Measurements from ENCODE around the gene WDR93. TPM values are rescaled to one million over a fixed set of nuclear protein-coding genes. Genes with fewer than 3 reads are reported as not detected.

WDR93 gene
- total RNA-seq (not detected), polyA plus RNA-seq (0.05 TPM)
- long read RNA-seq, donor 1 = 0 reads
- long read RNA-seq, donor 2 = 0 reads
- long read RNA-seq, donor 3 = 0 reads
- long read RNA-seq, donor 4 = 0 reads

GRCh38 chr15:89690276-89691218, at the start of gene WDR93, which contains the start of gene PEX11A:
WDR93 (plus strand) TSS chr15:89690811; CDS start chr15:89701747, 10,936 bp downstream.
PEX11A (minus strand) TSS chr15:89690754; CDS start chr15:89690632, 122 bp downstream.
- intact Hi-C loops (cut with DNase I) = loop anchor here in 1 of 4 donors (5.0 kb wide), 1 partner anchor 33 kb away; the partner anchor contains the start of gene KIF7
- peak within 1 kb of the TSS; percentile 6 for H3K27ac ChIP-seq (ENCODE audit: low read length)
- H3K27me3 ChIP-seq (ENCODE audit: control insufficient read depth, insufficient read depth) = no peaks in the 10 kb centered on the region
- ATAC-seq (peak; percentile 97), DNase-seq (peak; percentile 86 to 94 (median 94))
- no peaks in the 10 kb centered on the region for H3K4me1 ChIP-seq (ENCODE audit: control insufficient read depth, insufficient read depth, low read length)
- 3% methylated on average over 60 of the region's 60 CpGs for WGBS
- H3K9me3 ChIP-seq (ENCODE audit: control insufficient read depth, low read length) = no peaks in the 10 kb centered on the region
- peak within 1 kb of the TSS; percentile 71 for H3K4me3 ChIP-seq (ENCODE audit: low read length)

GRCh38 chr15:89641053-89641452, 49.6 kb upstream of the WDR93 start:
- peak in 1 of 2 donors; percentile 17 for ATAC-seq
- DNase-seq = no peak
- no peaks in the 10 kb centered on the region for H3K9me3 ChIP-seq (ENCODE audit: control insufficient read depth, low read length)
- H3K27ac ChIP-seq (ENCODE audit: low read length) = no peak overlapping the region
- no peaks in the 10 kb centered on the region for H3K4me1 ChIP-seq (ENCODE audit: control insufficient read depth, insufficient read depth, low read length)
- WGBS = 69% methylated on average over 5 of the region's 5 CpGs
- no peaks in the 10 kb centered on the region for H3K27me3 ChIP-seq (ENCODE audit: control insufficient read depth, insufficient read depth)
- intact Hi-C loops (cut with DNase I) = no loop called here
- no peak overlapping the region for H3K4me3 ChIP-seq (ENCODE audit: low read length)

GRCh38 chr15:89642106-89642505, 48.5 kb upstream of the WDR93 start:
- no peak for DNase-seq
- H3K4me1 ChIP-seq (ENCODE audit: control insufficient read depth, insufficient read depth, low read length) = no peaks in the 10 kb centered on the region
- peak in 1 of 2 donors; percentile 28 for ATAC-seq
- H3K27me3 ChIP-seq (ENCODE audit: control insufficient read depth, insufficient read depth) = no peaks in the 10 kb centered on the region
- no peak overlapping the region for H3K4me3 ChIP-seq (ENCODE audit: low read length)
- 93% methylated on average over 16 of the region's 16 CpGs for WGBS
- H3K27ac ChIP-seq (ENCODE audit: low read length) = no peak overlapping the region
- H3K9me3 ChIP-seq (ENCODE audit: control insufficient read depth, low read length) = no peaks in the 10 kb centered on the region
- intact Hi-C loops (cut with DNase I) = no loop called here

DNA sequence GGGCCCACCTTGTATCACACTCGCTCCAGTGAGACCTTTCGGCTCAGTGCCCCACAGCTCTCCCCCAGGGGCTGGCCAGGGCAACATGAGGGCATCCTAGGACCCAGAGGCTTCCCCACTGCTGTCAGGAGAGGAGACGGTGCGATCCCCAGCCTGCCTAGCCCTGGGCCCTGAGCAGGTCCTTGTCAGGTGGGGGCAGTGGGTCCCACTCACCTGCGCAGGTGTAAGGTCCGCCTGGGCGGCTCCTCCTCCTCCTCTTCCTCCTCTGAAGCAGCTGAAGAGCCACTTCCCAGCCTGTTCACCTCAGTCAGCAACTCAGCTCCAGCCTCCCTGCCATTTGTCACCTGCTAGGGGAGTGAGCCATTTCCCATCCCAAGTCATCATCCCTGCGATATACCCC, 44.9 kb upstream of the WDR93 start:
- intact Hi-C loops (cut with DNase I) = no loop called here
- no peak overlapping the region for H3K27ac ChIP-seq (ENCODE audit: low read length)
- H3K27me3 ChIP-seq (ENCODE audit: control insufficient read depth, insufficient read depth) = no peaks in the 10 kb centered on the region
- no peaks in the 10 kb centered on the region for H3K9me3 ChIP-seq (ENCODE audit: control insufficient read depth, low read length)
- H3K4me1 ChIP-seq (ENCODE audit: control insufficient read depth, insufficient read depth, low read length) = no peaks in the 10 kb centered on the region
- ATAC-seq = peak in 1 of 2 donors; percentile 12
- H3K4me3 ChIP-seq (ENCODE audit: low read length) = no peak overlapping the region
- WGBS = 94% methylated on average over 8 of the region's 8 CpGs
- no peak for DNase-seq

GRCh38 chr15:89646416-89647141, 44.0 kb upstream of the WDR93 start:
- ATAC-seq = peak in 1 of 2 donors; percentile 10
- intact Hi-C loops (cut with DNase I) = no loop called here

DNA sequence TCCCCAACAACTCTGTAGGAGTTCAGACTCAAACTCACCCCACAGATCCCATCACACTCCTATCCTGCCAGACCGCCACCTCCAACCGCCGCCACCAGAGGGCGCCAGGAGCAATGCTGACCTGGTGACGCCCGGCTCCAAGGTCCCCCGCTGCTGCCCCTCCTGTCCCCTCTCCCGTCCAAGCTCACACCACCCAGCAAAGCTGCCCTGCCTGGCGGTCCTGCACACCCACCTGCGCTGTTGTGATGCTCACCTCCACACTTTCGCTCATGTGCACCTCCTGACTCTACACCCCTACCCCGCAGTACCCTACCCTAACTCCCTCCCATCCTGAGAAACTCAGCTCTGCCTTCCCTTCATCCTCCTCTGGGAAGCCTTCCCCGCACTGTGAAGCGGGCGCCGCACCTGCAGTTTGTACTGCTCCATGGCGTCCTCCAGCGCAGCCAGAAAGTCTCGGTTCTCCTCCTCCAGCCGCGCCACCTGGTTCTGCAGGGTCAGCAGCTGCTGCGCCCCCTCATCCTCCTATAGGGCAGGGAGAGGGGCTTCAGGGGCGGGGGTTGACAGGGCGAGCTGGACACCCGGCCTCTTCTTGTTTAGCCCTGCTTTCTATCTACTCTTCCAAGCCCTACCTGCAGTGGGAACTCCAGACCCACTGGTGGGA, 43.3 kb upstream of the WDR93 start:
- ATAC-seq (peak; percentile 76 to 81), DNase-seq (peak; percentile 80 to 94 (median 94))
- 52% methylated on average over 25 of the region's 25 CpGs for WGBS
- intact Hi-C loops (cut with DNase I) = no loop called here
- no peak overlapping the region for H3K27ac ChIP-seq (ENCODE audit: low read length)
- H3K4me1 ChIP-seq (ENCODE audit: control insufficient read depth, insufficient read depth, low read length) = no peaks in the 10 kb centered on the region
- H3K27me3 ChIP-seq (ENCODE audit: control insufficient read depth, insufficient read depth) = no peaks in the 10 kb centered on the region
- no peak overlapping the region for H3K4me3 ChIP-seq (ENCODE audit: low read length)
- no peaks in the 10 kb centered on the region for H3K9me3 ChIP-seq (ENCODE audit: control insufficient read depth, low read length)

More at GRCh38 chr15:89646416-89647141, 44.0 kb upstream of the WDR93 start:
- Histone ChIP-seq H3K4me3 (ENCODE audit: low read length) (no peak overlapping the region), H3K9me3 (ENCODE audit: control insufficient read depth, low read length) (no peaks in the 10 kb centered on the region), H3K4me1 (ENCODE audit: control insufficient read depth, insufficient read depth, low read length) (no peaks in the 10 kb centered on the region), H3K27me3 (ENCODE audit: control insufficient read depth, insufficient read depth) (no peaks in the 10 kb centered on the region), H3K27ac (ENCODE audit: low read length) (no peak overlapping the region)
- DNase-seq = peak in 1 of 3 donors; percentile 51
- 90% methylated on average over 22 of the region's 22 CpGs for WGBS

- no peak overlapping the region for H3K4me3 ChIP-seq (ENCODE audit: low read length)
- DNase-seq = peak in 1 of 3 donors; percentile 54
- WGBS = 84% methylated on average over 102 of the region's 102 CpGs
These were observed 42.3 kb upstream of the WDR93 start for GRCh38 chr15:89648106-89649012.

GRCh38 chr15:89649013-89649625, 41.5 kb upstream of the WDR93 start:
- Histone ChIP-seq H3K4me1 (ENCODE audit: control insufficient read depth, insufficient read depth, low read length) (no peaks in the 10 kb centered on the region), H3K27ac (ENCODE audit: low read length) (no peak overlapping the region), H3K9me3 (ENCODE audit: control insufficient read depth, low read length) (no peaks in the 10 kb centered on the region), H3K27me3 (ENCODE audit: control insufficient read depth, insufficient read depth) (no peaks in the 10 kb centered on the region), H3K4me3 (ENCODE audit: low read length) (no peak overlapping the region)
- no peak for ATAC-seq
- intact Hi-C loops (cut with DNase I) = no loop called here
- DNase-seq = peak in 1 of 3 donors; percentile 40
- WGBS = 96% methylated on average over 37 of the region's 37 CpGs

More at GRCh38 chr15:89648106-89649012, 42.3 kb upstream of the WDR93 start:
- no peaks in the 10 kb centered on the region for H3K27me3 ChIP-seq (ENCODE audit: control insufficient read depth, insufficient read depth)
- no peak overlapping the region for H3K27ac ChIP-seq (ENCODE audit: low read length)
- intact Hi-C loops (cut with DNase I) = no loop called here
- no peaks in the 10 kb centered on the region for H3K9me3 ChIP-seq (ENCODE audit: control insufficient read depth, low read length)
- no peak for ATAC-seq
- H3K4me1 ChIP-seq (ENCODE audit: control insufficient read depth, insufficient read depth, low read length) = no peaks in the 10 kb centered on the region

- no peaks in the 10 kb centered on the region for H3K27me3 ChIP-seq (ENCODE audit: control insufficient read depth, insufficient read depth)
- 90% methylated on average over 15 of the region's 15 CpGs for WGBS
These were observed 40.9 kb upstream of the WDR93 start for GRCh38 chr15:89649716-89650115.

More at GRCh38 chr15:89649716-89650115, 40.9 kb upstream of the WDR93 start:
- intact Hi-C loops (cut with DNase I) = no loop called here
- H3K9me3 ChIP-seq (ENCODE audit: control insufficient read depth, low read length) = no peaks in the 10 kb centered on the region
- H3K4me3 ChIP-seq (ENCODE audit: low read length) = no peak overlapping the region
- no peak overlapping the region for H3K27ac ChIP-seq (ENCODE audit: low read length)
- H3K4me1 ChIP-seq (ENCODE audit: control insufficient read depth, insufficient read depth, low read length) = peaks cover 3% of the 10 kb centered on the region
- no peak for ATAC-seq
- peak in 1 of 3 donors; percentile 39 for DNase-seq

Measured in right cardiac atrium (tissue), 5 donors.